CD14-positive monocyte (primary cell): ENCODE results near the gene GALT. TPM values are rescaled to one million over a fixed set of nuclear protein-coding genes. Genes with fewer than 3 reads are reported as not detected.

Experiments
- DNase-seq, 3 donors: peaks; one replicate each; pipeline ENCODE4 v3.0.0-alpha.2; 2011 to 2022
- H2AFZ ChIP-seq: 2 replicates; pipeline ENCODE4 v1.6.0; 2012; ENCODE audit warnings: mild to moderate bottlenecking, low read depth, low read length, inconsistent platforms; ENCODE audit not compliant: insufficient read depth, poor library complexity, severe bottlenecking
- H3K27ac ChIP-seq, 2 donors: 1 replicate in 1 of 2; 2 replicates in 1 of 2; pipeline ENCODE4 v1.5.1; 2012 to 2013; ENCODE audit warnings: low read length in 2 of 2, control low read depth in 1 of 2, inconsistent platforms in 1 of 2, low read depth in 1 of 2, mild to moderate bottlenecking in 1 of 2
- H3K27me3 ChIP-seq, 2 donors: one replicate each; pipeline versions ENCODE4 v1.6.0 to v1.6.1; 2011 to 2013; ENCODE audit warnings: low read length in 2 of 2; ENCODE audit not compliant: control insufficient read depth in 2 of 2, insufficient read depth in 2 of 2
- H3K36me3 ChIP-seq, 2 donors: replicated peaks in 1 of 2; 1 replicate in 1 of 2; 2 replicates in 1 of 2; pipeline versions ENCODE4 v1.5.1 to v1.6.1; 2012 to 2013; ENCODE audit warnings: low read length in 2 of 2, control low read depth in 1 of 2, inconsistent platforms in 1 of 2, mild to moderate bottlenecking in 1 of 2; ENCODE audit not compliant: insufficient read depth in 2 of 2, control insufficient read depth in 1 of 2
- H3K4me1 ChIP-seq, 2 donors: 1 replicate in 1 of 2; 2 replicates in 1 of 2; pipeline versions ENCODE4 v1.5.1 to v1.6.1; 2012 to 2013; ENCODE audit warnings: low read length in 2 of 2, control low read depth in 1 of 2, inconsistent platforms in 1 of 2, mild to moderate bottlenecking in 1 of 2, moderate library complexity in 1 of 2; ENCODE audit not compliant: insufficient read depth in 2 of 2, control insufficient read depth in 1 of 2
- H3K4me2 ChIP-seq: replicated peaks from 2 replicates; pipeline ENCODE3; 2012; ENCODE audit warnings: low read length, moderate library complexity, mild to moderate bottlenecking; ENCODE audit not compliant: poor library complexity, severe bottlenecking; ENCODE audit errors: extremely low read depth
- H3K4me3 ChIP-seq, 3 experiments: fragments of 200-600 bp in 1 of 3; sonication (generic) in 1 of 3; replicated peaks in 1 of 3; 1 replicate in 2 of 3; 2 replicates in 1 of 3; pipeline ENCODE4 v1.5.1; 2011 to 2013; ENCODE audit warnings: low read length in 3 of 3, mild to moderate bottlenecking in 3 of 3, control low read depth in 2 of 3, low read depth in 2 of 3, inconsistent platforms in 1 of 3, moderate library complexity in 1 of 3
- H3K79me2 ChIP-seq: 2 replicates; pipeline ENCODE4 v1.6.0; 2012; ENCODE audit warnings: mild to moderate bottlenecking, control low read depth, inconsistent platforms, low read length, moderate library complexity; ENCODE audit not compliant: insufficient read depth
- H3K9ac ChIP-seq: 2 replicates; pipeline ENCODE4 v1.6.0; 2017; ENCODE audit warnings: low read length, mild to moderate bottlenecking; ENCODE audit not compliant: insufficient read depth, poor library complexity, severe bottlenecking
- H3K9me3 ChIP-seq, 2 donors: replicated peaks in 1 of 2; 1 replicate in 1 of 2; 2 replicates in 1 of 2; pipeline versions ENCODE4 v1.5.1 to v1.6.1; 2012 to 2013; ENCODE audit warnings: low read length in 2 of 2, control low read depth in 1 of 2; ENCODE audit not compliant: control insufficient read depth in 1 of 2, insufficient read depth in 1 of 2
- H4K20me1 ChIP-seq: 2 replicates; pipeline ENCODE4 v1.6.0; 2012; ENCODE audit warnings: mild to moderate bottlenecking, low read length, control low read depth, moderate library complexity; ENCODE audit not compliant: insufficient read depth
- H3K27ac Mint-ChIP-seq, 7 donors: one replicate each; pipeline ENCODE4 v1.8.0; 2020; ENCODE audit warnings: mild to moderate bottlenecking in 7 of 7, mixed read lengths in 7 of 7, moderate library complexity in 6 of 7, inconsistent platforms in 2 of 7
- H3K27me3 Mint-ChIP-seq, 3 donors: one replicate each; pipeline ENCODE4 v1.8.0; 2021 to 2022; ENCODE audit warnings: low read depth in 3 of 3, mild to moderate bottlenecking in 3 of 3, mixed read lengths in 3 of 3, moderate library complexity in 3 of 3, inconsistent platforms in 1 of 3
- H3K36me3 Mint-ChIP-seq, 2 donors: one replicate each; pipeline ENCODE4 v1.8.0; 2020; ENCODE audit warnings: mixed read lengths in 2 of 2, inconsistent platforms in 1 of 2, mild to moderate bottlenecking in 1 of 2
- H3K4me1 Mint-ChIP-seq: one replicate; pipeline ENCODE4 v1.8.0; 2020; ENCODE audit warnings: mild to moderate bottlenecking, mixed read lengths
- H3K4me3 Mint-ChIP-seq, 2 donors: one replicate each; pipeline ENCODE4 v1.8.0; 2020; ENCODE audit warnings: mild to moderate bottlenecking in 2 of 2, mixed read lengths in 2 of 2, moderate library complexity in 1 of 2
- H3K9me3 Mint-ChIP-seq, 7 donors: one replicate each; pipeline ENCODE4 v1.8.0; 2020 to 2022; ENCODE audit warnings: mixed read lengths in 7 of 7, mild to moderate bottlenecking in 6 of 7, moderate library complexity in 6 of 7, inconsistent platforms in 2 of 7
- CTCF ChIP-seq: fragments of 200-600 bp; IDR thresholded peaks from one replicate; pipeline ENCODE4 v1.8.0; 2022; ENCODE audit warnings: antibody characterized with exemption, mild to moderate bottlenecking
- WGBS: methylation state at CpG from one replicate; pipeline ENCODE4 v1.1.5; 2013; ENCODE audit warnings: missing lambda C conversion rate; ENCODE audit not compliant: insufficient coverage; 5-methylcytosine and 5-hydroxymethylcytosine counted together
- intact Hi-C, 2 donors: fragments of 100-400 bp; cut with micrococcal nuclease; formaldehyde crosslinking; loops; one replicate each; pipeline versions ENCODE4 v1.15.0 to v1.15.1; 2023
- polyA plus RNA-seq, 3 donors: library from polyadenylated mRNA; depleted of rRNA in 1 of 3; unstranded in 2 of 3; stranded (reverse) in 1 of 3; fragments of 300-500 nt in 2 of 3; fragments of >200 nt in 1 of 3; fragmentation: Illumina TruSeq in 2 of 3; gene quantifications; 1 replicate in 2 of 3; 2 replicates in 1 of 3; pipeline ENCODE4 v1.2.3, GENCODE V29; 2012 to 2021

The GALT gene
- polyA plus RNA-seq, 3 donors: 25.6 to 103 (median 26.9) TPM

- peaks cover 0 to 6% (median under 1%) of the 10 kb centered on the region in 3 donors for H3K27me3 Mint-ChIP-seq
- H3K4me1 ChIP-seq: peaks cover 12% of the 10 kb centered on the region in 2 donors
- 94% methylated on average over 2 of the region's 4 CpGs for WGBS
- H3K27ac Mint-ChIP-seq: peak overlapping the region in 1 of 7 donors; percentile 70
- intact Hi-C loops: no loop called here
- H3K79me2 ChIP-seq: no peaks in the 10 kb centered on the region
- H3K4me2 ChIP-seq: no peak overlapping the region
- H3K4me3 ChIP-seq: no peak overlapping the region
- H3K27me3 ChIP-seq: no peaks in the 10 kb centered on the region
- peaks cover 0 to 3% (median 0%) of the 10 kb centered on the region in 7 donors for H3K9me3 Mint-ChIP-seq
- DNase-seq: no peak
- H4K20me1 ChIP-seq: no peaks in the 10 kb centered on the region
- H3K36me3 Mint-ChIP-seq: no peaks in the 10 kb centered on the region
- no peak overlapping the region for H3K9ac ChIP-seq
- no peaks in the 10 kb centered on the region for H3K9me3 ChIP-seq
- no peak overlapping the region for H3K27ac ChIP-seq
- TF ChIP-seq CTCF: no peak
- H3K4me1 Mint-ChIP-seq: peaks cover 20% of the 10 kb centered on the region
- H3K4me3 Mint-ChIP-seq: no peak overlapping the region
- no peaks in the 10 kb centered on the region for H3K36me3 ChIP-seq
- no peak overlapping the region for H2AFZ ChIP-seq
These were observed 38.3 kb downstream of the GALT start for GRCh38 chr9:34684816-34685215.

- no peak overlapping the region for H3K4me2 ChIP-seq
- H3K36me3 ChIP-seq: no peaks in the 10 kb centered on the region
- no peak overlapping the region for H3K4me3 ChIP-seq
- no peak for DNase-seq
- WGBS: 50% methylated on average over 2 of the region's 4 CpGs
- TF ChIP-seq CTCF: no peak
- H3K79me2 ChIP-seq: no peaks in the 10 kb centered on the region
- no peaks in the 10 kb centered on the region for H3K36me3 Mint-ChIP-seq
- no peaks in the 10 kb centered on the region for H3K9me3 ChIP-seq
- no peak overlapping the region for H3K9ac ChIP-seq
- peaks cover 14 to 15% of the 10 kb centered on the region in 2 donors for H3K4me1 ChIP-seq
- H3K27ac ChIP-seq: no peak overlapping the region
- H3K4me3 Mint-ChIP-seq: no peak overlapping the region
- H3K27me3 Mint-ChIP-seq: peaks cover 0 to 6% (median 3%) of the 10 kb centered on the region in 3 donors
- H4K20me1 ChIP-seq: no peaks in the 10 kb centered on the region
- H3K27me3 ChIP-seq: no peaks in the 10 kb centered on the region
- peaks cover 23% of the 10 kb centered on the region for H3K4me1 Mint-ChIP-seq
- intact Hi-C loops: no loop called here
- peaks cover 0 to 3% (median 0%) of the 10 kb centered on the region in 7 donors for H3K9me3 Mint-ChIP-seq
- no peak overlapping the region for H3K27ac Mint-ChIP-seq
- H2AFZ ChIP-seq: no peak overlapping the region
These were observed 39.1 kb downstream of the GALT start for GRCh38 chr9:34685591-34685990.
